Stimulated activated CD4-positive, alpha-beta T cell treated with anti-CD3 and anti-CD28 coated beads, Interleukin-1b, Interleukin-23, amount 100 ng/mL, for 24 hours (primary cell): ENCODE measurements around the gene ICAM1.
"Not testable (repeated sequence)": the region's sequence is repeated elsewhere in the genome, so short reads cannot be mapped to it uniquely, and the experiment has no call there.

Experiments used
- DNase-seq, 4 experiments: peaks; one replicate each; pipeline ENCODE4 v3.0.0-alpha.2; 2020; ENCODE audit warnings: low read depth in 4 of 4, low spot score in 1 of 4

Gene ICAM1, protein sequence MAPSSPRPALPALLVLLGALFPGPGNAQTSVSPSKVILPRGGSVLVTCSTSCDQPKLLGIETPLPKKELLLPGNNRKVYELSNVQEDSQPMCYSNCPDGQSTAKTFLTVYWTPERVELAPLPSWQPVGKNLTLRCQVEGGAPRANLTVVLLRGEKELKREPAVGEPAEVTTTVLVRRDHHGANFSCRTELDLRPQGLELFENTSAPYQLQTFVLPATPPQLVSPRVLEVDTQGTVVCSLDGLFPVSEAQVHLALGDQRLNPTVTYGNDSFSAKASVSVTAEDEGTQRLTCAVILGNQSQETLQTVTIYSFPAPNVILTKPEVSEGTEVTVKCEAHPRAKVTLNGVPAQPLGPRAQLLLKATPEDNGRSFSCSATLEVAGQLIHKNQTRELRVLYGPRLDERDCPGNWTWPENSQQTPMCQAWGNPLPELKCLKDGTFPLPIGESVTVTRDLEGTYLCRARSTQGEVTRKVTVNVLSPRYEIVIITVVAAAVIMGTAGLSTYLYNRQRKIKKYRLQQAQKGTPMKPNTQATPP

DNA sequence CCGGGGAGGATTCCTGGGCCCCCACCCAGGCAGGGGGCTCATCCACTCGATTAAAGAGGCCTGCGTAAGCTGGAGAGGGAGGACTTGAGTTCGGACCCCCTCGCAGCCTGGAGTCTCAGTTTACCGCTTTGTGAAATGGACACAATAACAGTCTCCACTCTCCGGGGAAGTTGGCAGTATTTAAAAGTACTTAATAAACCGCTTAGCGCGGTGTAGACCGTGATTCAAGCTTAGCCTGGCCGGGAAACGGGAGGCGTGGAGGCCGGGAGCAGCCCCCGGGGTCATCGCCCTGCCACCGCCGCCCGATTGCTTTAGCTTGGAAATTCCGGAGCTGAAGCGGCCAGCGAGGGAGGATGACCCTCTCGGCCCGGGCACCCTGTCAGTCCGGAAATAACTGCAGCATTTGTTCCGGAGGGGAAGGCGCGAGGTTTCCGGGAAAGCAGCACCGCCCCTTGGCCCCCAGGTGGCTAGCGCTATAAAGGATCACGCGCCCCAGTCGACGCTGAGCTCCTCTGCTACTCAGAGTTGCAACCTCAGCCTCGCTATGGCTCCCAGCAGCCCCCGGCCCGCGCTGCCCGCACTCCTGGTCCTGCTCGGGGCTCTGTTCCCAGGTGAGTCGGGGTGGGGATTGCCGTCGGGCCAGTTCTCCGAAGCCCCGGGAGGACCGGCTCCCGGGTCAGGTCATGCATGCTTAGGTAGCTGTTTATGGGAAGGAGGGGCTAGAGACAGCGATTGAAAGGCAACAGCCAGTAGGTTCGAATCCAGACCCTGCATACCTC, at the start of gene ICAM1:
ICAM1 (plus strand) TSS at position 505 of the 779 bp plus-strand sequence; CDS start at position 545, 40 bp downstream.
- peak in 2 of 4 experiments; percentile 51 to 62 for DNase-seq

DNA sequence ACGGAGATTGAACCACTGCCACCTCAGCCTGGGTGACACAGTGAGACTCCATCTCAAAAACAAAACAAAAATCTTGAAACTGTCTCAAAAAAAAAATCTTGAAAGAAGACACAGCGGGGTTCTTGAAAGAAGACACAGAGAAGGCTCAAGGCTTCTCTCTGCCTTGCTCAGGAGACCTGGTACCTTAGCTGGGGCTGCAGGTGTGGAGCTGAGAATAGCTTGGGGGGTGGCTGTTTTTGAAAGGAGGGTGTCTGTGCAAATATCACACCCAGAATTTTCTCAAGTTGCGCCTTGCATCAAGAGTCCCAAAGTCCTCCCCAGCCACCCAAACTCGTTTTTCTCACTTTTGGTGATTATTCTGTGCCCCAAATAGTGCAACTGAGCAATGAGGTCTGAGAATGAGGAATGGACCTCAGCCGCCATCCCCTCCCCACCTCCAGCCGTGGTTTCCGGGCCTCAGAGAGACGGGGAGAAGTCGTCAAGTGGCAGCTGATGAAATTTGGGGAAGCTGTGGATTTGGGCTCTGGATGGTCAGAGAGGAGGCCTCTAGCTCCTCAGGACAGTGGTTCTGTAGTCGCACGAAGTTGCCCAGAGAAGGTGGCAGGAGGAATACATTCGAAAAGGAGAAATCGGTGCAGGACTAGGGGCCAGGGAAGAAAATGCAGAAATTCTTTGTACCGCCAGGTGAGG, 48.6 kb upstream of the ICAM1 start:
- DNase-seq = no peak

DNA sequence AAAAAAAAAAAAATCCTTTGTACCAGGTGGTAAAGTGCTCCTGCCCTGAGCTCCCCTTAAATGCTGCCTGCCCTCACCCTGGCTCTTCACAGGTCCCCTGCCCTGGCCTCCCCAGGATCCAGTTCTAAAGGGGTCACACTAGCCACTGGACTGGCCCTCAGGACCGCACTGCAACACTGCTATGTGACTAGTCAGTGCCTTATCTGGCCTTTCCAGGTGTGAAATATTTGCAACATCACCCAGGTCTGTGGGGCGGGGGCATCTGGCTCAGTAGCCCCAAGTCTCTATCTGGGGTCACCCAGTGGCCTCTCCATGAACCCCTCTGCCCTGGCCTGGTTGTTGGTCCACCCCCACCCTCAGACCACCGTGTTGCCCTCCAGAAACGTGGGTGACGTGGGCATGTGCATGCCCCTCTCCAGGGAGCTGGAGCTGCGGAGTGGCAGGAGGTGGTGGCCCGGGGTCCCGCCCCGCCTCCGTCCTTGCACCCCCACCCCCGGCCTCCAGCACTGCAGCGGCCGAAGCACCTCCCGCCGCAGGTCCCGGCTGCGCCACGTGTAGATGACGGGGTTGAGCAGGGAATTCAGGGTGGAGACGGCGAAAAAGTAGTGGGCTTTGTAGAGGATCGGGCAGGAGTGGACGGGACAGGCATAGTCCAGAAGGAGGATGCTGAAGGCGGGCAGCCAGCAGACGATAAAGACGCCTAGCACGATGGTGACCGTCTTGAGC, 47.3 kb upstream of the ICAM1 start:
- DNase-seq = no peak

DNA sequence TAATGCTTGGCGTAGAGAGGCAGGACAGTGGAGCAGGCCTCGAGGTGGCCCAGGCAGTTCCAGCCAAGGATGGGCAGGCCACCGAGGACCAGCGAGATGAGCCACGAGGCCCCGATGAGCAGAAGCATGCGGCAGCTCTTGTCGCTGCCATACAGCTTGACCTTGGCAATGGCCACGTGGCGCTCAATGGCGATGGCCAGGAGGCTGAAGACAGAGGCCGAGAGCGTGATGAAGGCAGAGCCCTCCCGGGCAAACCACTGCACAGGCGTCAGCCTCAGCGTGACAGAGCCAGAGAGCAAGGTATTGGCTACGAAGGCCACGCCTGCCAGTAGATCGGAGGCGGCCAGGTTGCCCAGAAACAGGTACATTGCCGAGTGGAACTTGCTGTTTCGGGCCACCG, 46.6 kb upstream of the ICAM1 start:
- no peak for DNase-seq

DNA sequence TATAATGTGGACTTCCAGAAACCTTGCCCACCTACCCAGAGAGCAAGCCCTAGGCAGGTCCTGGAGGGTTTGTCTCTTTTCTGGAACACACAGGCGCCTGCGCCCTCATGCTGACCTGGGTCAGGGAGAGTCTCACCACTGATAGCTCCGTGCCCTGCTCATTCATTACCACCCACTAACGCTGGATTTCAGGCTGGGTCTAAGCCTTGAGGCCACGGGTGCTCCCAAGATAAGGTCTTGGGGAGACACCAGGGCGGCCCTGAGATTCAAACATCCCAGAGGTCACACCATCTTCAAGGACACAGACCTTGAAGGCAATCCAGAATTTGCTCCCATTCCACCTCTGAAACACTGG, 44.9 kb upstream of the ICAM1 start:
- no peak for DNase-seq

DNA sequence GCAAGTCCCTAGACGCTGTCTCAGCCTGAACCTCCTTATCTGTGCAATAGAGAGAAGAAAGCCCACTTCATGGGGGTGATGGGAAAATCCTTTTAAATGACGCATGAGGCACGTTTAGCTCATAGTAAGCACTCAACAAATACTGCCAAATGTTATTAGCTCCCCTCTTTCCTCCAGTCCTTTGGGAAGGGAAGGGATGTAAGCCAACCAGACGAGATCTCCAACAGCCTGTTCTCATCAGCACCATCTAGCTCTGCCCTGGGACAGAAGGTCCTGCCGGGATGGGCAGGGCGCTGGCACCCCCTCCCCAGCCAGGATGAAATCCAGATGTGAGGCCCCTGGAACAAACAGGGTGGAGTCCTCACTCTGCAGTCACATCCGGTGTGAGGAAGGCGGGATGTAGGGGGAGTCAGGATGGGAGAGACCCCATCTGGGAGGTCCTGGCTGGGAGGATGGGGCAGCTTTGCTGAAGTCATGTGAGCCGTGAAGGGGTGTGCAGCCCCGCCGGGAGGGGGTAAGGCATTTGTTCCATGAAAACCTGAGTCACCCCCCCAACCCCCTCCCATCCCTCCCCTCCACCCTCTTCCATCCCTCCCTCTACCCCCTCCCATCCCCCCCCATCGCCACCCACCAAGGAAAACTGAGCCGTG, 44.4 kb upstream of the ICAM1 start:
- no peak for DNase-seq

DNA sequence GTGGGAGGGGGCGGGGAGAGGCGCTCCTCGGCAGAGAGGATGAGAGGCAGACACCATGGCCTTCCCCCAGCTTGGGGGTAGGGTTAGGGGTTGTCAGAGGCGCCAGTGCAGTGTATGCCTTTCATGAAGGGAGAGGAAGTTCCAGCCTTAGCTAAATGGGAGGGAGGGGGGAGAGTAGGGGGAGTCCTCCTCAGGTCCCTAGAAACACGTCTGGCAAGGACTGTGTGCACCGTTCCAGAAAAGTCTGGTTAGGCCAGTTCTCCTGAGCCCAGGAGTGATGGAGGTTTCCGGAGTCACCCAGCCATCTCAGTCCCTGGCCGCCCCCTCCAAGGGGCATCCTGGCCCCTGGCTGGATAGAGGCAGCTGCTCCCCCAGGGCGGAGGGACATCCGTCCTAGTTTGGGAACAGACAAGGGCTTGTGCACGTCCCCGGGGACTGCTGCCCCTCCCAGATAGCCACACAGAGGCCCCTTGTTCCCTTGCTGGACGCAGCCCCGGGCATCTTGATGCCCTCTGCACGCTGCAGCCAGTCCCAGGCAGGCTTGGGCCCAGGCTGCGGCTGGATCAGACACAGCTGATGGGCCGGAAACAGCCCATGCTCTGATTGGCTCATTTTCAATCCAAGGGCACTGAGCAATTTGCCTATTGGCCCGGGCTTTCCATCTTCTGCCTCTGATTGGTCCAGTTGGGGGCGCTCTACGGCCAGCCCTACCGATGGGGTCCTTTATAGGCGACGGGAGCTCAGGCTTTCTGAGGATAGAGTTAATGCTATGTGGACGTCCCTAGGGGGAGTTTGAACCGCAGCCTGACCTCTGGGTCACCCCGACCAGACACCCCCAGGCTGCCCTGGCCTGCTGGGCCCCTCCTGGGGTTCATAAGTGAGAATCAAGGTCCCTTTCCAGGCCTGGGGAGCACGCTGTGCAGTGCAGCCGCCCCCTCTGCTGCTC, 43.6 kb upstream of the ICAM1 start:
- no peak for DNase-seq

DNA sequence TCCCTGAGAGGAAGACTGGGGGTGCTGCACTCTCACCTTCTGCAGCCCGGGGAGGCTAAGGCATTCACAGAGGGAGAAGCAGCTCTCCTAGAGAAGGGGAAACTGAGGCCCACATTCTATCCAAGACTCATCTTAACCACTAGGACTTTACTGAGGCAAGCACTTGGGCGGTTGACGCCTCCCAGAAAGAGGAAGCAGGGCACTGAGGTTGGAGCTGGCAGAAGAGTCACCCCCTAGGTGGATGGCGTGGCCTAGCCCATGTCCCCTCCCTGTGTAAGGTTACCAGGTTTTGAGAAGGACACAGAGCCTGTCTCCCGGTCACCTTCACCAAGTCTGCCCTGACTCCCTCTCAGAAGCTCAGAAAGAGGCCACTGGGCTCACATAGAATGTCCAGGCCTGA, 42.5 kb upstream of the ICAM1 start:
- DNase-seq = no peak

DNA sequence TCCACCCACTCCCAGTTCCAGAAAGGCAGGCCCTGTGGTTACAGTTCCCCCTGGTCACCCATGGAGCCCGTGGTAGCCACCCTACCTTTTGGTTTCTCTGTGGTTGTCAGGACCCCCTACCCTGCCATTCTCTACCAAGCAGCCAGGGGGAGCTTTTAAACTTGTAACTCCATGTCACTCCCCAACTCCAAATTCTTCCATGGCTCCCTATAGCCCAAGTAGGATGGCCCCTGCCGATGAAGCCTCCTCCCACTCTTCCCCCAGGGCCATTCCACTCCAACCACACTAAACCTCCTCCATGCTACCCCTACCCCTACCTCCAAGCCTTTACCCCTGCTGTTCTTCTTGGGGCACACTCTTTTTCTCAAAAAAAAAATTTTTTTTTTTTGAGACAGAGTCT, 42.0 kb upstream of the ICAM1 start:
- no peak for DNase-seq

DNA sequence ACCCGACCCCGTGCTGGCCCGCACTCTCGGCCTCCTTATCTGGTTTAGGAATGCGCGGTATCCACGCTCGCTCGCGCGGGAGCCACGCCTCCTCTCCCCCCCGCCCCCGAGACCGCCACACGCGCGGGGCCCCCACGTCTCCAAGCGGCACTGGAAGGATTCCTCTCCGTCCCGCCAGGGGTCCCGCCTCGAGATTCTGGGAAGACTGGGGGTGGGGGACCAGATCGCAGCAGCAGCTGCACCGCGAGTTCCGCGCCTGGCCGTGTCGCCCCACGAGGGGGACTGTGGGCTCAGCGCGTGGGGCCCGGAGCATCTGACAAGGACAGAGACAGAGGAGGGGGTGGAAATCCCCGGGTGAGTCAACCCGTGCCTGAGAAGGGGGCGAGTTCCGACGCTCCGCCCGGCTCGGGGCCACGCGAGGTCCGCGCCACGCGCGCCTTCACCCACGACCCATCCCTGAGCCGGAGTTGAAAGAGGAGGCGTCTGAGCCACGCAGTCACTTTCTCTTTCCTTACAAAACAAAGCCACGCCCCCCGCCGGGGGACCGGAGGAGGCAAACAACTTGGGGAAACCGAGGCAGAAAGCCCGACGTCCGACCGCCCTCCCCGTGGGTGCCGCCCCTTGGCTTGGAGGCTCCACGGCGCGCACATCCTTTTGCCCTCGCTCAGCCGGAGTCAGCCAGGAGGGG, 40.6 kb upstream of the ICAM1 start:
- DNase-seq = peak; percentile 31 to 52 (median 46)

DNA sequence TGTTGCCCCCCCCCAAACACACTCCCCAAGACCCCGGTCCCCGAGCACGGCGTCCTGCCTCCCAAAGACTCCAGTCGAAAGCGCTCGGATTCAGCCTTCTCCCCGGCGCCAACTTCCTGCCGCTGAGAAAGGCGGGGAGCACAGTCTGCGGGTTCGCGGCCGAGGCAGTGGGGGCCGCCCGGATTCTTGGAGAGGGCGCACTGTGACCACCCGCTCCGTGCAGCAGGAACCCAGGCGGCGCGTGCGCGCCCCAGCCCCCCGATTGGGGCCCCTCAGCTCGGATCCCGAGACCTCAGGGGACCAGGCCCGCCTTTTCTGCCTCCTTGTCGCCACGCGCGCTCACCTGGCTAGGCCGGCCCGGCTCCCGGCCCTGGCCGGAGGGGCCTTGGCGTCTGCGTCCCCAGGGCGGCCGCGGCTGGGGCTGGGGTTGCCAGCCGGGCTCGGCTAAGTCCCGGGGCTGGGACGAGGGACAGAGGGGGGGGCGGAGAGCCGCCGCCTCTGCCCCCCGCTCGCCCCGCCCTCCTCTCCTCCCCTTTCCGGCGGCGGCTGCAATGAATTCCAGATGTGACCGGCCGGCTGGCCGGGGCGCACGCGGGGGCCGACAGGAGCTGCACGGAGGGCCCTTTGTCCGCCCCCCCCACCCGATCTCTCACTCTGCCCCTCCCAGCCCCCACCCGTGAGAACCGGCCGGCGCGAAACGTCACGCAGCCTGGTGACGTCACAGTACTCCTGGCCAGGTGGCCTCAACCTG, 39.9 kb upstream of the ICAM1 start, which contains the start of gene S1PR2:
S1PR2 (minus strand) TSS at position 471 of the 751 bp plus-strand sequence. CDS start 6,426 bp downstream, outside the sequence.
- peak; percentile 39 to 65 (median 46) for DNase-seq

DNA sequence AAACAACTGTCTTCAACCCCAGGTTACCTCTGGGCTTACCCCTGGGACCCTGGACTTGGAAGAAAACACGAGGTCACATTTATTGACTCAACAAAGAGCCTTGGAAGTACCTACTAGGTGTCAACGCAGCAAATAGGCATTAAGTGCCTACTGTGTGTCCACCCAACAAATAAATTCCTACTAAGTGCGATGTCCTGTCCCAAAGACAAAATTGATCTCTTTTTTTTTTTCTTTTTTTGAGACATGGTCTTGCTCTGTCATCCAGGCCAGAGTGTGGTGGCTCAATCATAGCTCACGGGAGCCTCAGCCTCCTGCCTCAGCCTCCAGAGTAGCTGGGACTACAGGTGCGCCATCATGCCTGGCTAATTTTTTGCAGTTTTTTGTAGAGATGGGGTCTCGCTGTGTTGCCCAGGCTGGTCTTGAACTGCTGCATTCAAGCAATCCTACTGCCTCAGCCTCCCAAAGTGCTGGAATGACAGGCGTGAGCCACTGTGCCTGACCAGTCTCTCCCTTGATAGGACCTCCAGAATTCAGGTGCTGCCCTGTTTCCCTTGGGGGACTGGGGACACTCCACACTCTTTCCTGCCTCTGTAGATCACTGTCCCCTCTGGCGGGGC, 39.2 kb upstream of the ICAM1 start:
- DNase-seq = no peak

DNA sequence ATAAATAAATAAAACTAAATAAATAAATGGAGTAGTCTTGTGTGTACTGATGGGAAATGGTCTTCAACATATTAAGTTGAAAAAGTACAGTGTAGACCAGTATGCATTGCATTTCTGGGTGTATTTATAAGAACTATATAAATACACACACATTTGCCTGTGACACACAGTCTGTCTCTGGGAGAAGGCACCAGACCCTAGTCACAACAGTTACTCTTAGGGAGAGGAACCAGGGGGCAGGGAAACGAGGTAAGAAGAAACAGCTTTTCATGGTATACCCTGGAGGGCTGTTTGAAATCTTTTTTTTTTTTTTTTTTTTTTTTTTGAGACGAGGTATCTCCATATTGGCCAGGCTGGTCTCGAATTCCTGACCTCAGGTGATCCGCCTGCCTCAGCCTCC, 37.0 kb upstream of the ICAM1 start:
- DNase-seq = no peak

DNA sequence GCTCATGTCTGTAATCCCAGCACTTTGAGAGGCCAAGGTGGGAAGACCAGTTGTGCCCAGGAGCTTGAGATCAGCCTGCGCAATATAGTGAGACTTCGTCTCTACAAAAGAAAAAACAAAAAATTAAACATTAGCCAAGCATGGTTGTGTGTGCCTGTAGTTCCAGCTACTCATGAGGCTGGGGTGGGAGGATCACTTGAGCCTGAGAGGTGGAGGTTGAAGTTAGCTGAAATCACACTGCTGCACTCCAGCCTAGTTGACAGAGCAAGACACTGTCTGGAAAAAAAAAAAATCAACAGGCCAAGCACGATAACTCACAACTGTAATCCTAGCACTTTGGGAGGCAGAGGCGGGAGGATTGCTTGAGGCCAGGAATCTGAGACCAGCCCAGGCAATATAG, 35.9 kb upstream of the ICAM1 start:
- DNase-seq = no peak

DNA sequence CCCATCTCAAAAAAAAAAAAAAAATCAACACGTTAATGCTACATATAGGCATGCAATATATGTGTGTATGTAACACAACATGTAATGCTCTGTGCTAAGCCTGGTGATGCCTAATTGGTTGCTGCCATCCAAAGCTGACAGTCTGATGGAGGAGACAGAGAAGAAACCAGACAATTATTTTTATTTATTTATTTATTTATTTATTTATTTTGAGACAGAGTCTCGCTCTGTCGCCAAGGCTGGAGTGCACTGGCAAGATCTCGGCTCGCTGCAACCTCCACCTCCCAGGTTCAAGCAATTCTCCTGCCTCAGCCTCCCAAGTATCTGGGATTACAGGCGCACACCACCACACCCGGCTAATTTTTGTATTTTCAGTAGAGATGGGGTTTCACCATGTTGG, 35.5 kb upstream of the ICAM1 start:
- not testable (repeated sequence) for DNase-seq

DNA sequence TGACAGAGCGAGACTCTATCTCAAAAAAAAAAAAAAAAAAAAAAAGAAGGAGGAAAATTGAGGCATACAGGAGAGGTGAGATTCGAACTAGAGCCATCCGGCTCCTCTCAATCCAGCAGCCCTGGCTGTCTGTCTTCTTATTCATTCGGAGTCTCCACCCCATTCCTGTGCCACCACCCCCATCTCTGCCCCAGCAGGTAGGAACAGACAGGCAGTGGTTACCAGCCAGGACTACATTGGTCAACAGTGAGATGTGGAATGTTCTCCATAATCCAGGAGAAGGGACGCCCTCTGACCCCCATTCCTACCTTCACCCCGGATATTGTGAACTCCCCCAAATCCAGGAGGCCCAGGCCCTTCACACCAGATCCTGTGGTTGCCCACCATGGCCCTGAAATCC, 33.2 kb upstream of the ICAM1 start:
- no peak for DNase-seq

DNA sequence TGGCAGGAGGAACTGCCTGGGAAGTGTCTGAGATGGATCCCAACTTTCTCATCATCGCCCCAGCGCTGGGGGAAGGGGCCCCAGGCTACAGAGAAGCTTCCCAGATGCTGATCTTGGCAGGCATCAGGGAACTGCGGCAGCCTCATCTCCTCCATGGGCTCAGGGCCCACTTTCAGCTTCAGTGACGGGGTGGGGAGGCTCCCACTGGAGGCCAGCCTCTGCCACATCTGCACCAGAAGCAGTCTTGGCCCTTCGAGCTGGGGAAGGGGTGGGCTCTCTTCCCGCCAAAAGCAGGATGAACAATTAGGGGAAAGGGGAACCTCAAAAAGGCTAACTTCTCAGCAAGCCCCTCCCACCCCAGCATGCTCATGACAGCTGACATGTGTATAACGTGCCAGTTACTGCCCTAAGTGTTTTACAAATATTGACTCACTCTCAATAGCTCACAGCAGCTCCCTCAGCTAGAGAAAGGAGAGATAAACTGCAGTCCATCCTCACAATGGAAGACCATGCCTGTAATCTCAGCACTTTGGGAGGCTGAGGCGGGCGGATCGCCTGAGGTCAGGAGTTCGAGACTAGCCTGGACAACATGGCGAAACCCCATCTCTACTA, 32.6 kb upstream of the ICAM1 start:
- DNase-seq = no peak
